HL-60 (cell line): ENCODE results near the gene PLXDC2.

Experiments used
- DNase-seq, 2 experiments: peaks; one replicate each; pipeline ENCODE4 v3.0.0-alpha.2; 2010 to 2020; ENCODE audit warnings: low read depth in 1 of 2, low spot score in 1 of 2
- H3K27ac ChIP-seq: fragments of 250-450 bp; sonication (Bioruptor Pico); replicated peaks from 2 replicates; pipeline ENCODE4 v1.5.1; 2020; ENCODE audit warnings: mild to moderate bottlenecking, moderate library complexity
- H3K27me3 ChIP-seq: fragments of 250-450 bp; sonication (Bioruptor Pico); 2 replicates; pipeline ENCODE4 v1.5.1; 2021; ENCODE audit warnings: mild to moderate bottlenecking, moderate library complexity; ENCODE audit not compliant: insufficient read depth, poor library complexity, severe bottlenecking
- H3K4me3 ChIP-seq: replicated peaks from 2 replicates; pipeline ENCODE4 v1.5.1; 2011; ENCODE audit warnings: mild to moderate bottlenecking, control low read depth, low read length; ENCODE audit not compliant: insufficient read depth
- CTCF ChIP-seq: IDR thresholded peaks from one replicate; pipeline ENCODE4 v1.5.1; 2011; ENCODE audit warnings: low read length, control low read depth, inconsistent platforms; ENCODE audit not compliant: insufficient read depth
- GABPA ChIP-seq: IDR thresholded peaks from 2 replicates; pipeline ENCODE4 v1.6.1; 2012; ENCODE audit warnings: low read depth
- POLR2AphosphoS5 ChIP-seq: IDR thresholded peaks from 2 replicates; pipeline ENCODE4 v1.6.1; 2012; ENCODE audit warnings: low read depth
- REST ChIP-seq: IDR thresholded peaks from 2 replicates; pipeline ENCODE4 v1.6.1; 2012; ENCODE audit warnings: low read depth; ENCODE audit not compliant: insufficient replicate concordance
- SPI1 ChIP-seq: IDR thresholded peaks from 2 replicates; pipeline ENCODE4 v1.6.1; 2012; ENCODE audit warnings: low read depth, mild to moderate bottlenecking, borderline replicate concordance

Gene PLXDC2

GRCh38 chr10:19967981-19968380 lies 151.7 kb downstream of the PLXDC2 start:
- no peaks in the 10 kb centered on the region for H3K27me3 ChIP-seq
- TF ChIP-seq REST (no peak), SPI1 (no peak), GABPA (no peak), CTCF (no peak), POLR2AphosphoS5 (no peak)
- H3K4me3 ChIP-seq: no peak overlapping the region
- DNase-seq: no peak
- H3K27ac ChIP-seq: no peak overlapping the region

GRCh38 chr10:19968745-19969144 lies 152.5 kb downstream of the PLXDC2 start:
- Histone ChIP-seq H3K4me3 (no peak overlapping the region), H3K27me3 (no peaks in the 10 kb centered on the region), H3K27ac (no peak overlapping the region)
- no peak for DNase-seq
- TF ChIP-seq CTCF (no peak), SPI1 (no peak)

- Histone ChIP-seq H3K27me3 (no peaks in the 10 kb centered on the region), H3K27ac (no peak overlapping the region), H3K4me3 (no peak overlapping the region)
- TF ChIP-seq CTCF (no peak), SPI1 (no peak), GABPA (no peak), POLR2AphosphoS5 (no peak), REST (no peak)
- DNase-seq: no peak
These were observed 154.0 kb downstream of the PLXDC2 start for GRCh38 chr10:19970256-19970655.

- H3K4me3 ChIP-seq: no peak overlapping the region
- DNase-seq: no peak
- TF ChIP-seq CTCF (no peak), SPI1 (no peak), GABPA (no peak), REST (no peak), POLR2AphosphoS5 (no peak)
- H3K27ac ChIP-seq: no peak overlapping the region
- H3K27me3 ChIP-seq: no peaks in the 10 kb centered on the region
These were observed 154.5 kb downstream of the PLXDC2 start for GRCh38 chr10:19970717-19971116.
